ENCODE results near the gene DIAPH3.

Gene DIAPH3

GRCh38 chr13:60121337-60121687 is 42.4 kb downstream of the DIAPH3 start:
- no peak for TF ChIP-seq CTCF (IDR thresholded peaks at IDR 0.05; ENCODE audit: extremely low read depth, insufficient read depth, missing control alignments)
- in situ Hi-C loops (cut with MboI; ENCODE audit: low pct_unique_long_range_greater_than_20kb, low sequenced_read_pairs, unreplicated experiment): no loop called here
- no peak for DNase-seq (ENCODE audit: low spot score)

GRCh38 chr13:60120617-60121336 is 43.0 kb downstream of the DIAPH3 start:
- DNase-seq (ENCODE audit: low spot score): no peak
- no peak for TF ChIP-seq CTCF (IDR thresholded peaks at IDR 0.05; ENCODE audit: extremely low read depth, insufficient read depth, missing control alignments)
- in situ Hi-C loops (cut with MboI; ENCODE audit: low pct_unique_long_range_greater_than_20kb, low sequenced_read_pairs, unreplicated experiment): no loop called here

- in situ Hi-C loops (cut with MboI; ENCODE audit: low pct_unique_long_range_greater_than_20kb, low sequenced_read_pairs, unreplicated experiment): no loop called here
- DNase-seq (ENCODE audit: low spot score): no peak
- no peak for TF ChIP-seq CTCF (IDR thresholded peaks at IDR 0.05; ENCODE audit: extremely low read depth, insufficient read depth, missing control alignments)
Measured at GRCh38 chr13:60118696-60119400, 44.9 kb downstream of the DIAPH3 start.

GRCh38 chr13:60114499-60115028 is 49.2 kb downstream of the DIAPH3 start:
- TF ChIP-seq CTCF (IDR thresholded peaks at IDR 0.05; ENCODE audit: extremely low read depth, insufficient read depth, missing control alignments): no peak
- no peak for DNase-seq (ENCODE audit: low spot score)
- in situ Hi-C loops (cut with MboI; ENCODE audit: low pct_unique_long_range_greater_than_20kb, low sequenced_read_pairs, unreplicated experiment): no loop called here

GRCh38 chr13:60112771-60113170 is 51.0 kb downstream of the DIAPH3 start:
- DNase-seq (ENCODE audit: low spot score): no peak
- in situ Hi-C loops (cut with MboI; ENCODE audit: low pct_unique_long_range_greater_than_20kb, low sequenced_read_pairs, unreplicated experiment): no loop called here
- TF ChIP-seq CTCF (IDR thresholded peaks at IDR 0.05; ENCODE audit: extremely low read depth, insufficient read depth, missing control alignments): no peak

GRCh38 chr13:60111691-60112090 is 52.0 kb downstream of the DIAPH3 start:
- in situ Hi-C loops (cut with MboI; ENCODE audit: low pct_unique_long_range_greater_than_20kb, low sequenced_read_pairs, unreplicated experiment): no loop called here
- TF ChIP-seq CTCF (IDR thresholded peaks at IDR 0.05; ENCODE audit: extremely low read depth, insufficient read depth, missing control alignments): no peak
- DNase-seq (ENCODE audit: low spot score): no peak

Data from GM13977 (cell line).